ENCODE results near the gene SLC25A39.
A peak's percentile ranks its signal among the peaks of the same experiment; 100 is the strongest.

DNA sequence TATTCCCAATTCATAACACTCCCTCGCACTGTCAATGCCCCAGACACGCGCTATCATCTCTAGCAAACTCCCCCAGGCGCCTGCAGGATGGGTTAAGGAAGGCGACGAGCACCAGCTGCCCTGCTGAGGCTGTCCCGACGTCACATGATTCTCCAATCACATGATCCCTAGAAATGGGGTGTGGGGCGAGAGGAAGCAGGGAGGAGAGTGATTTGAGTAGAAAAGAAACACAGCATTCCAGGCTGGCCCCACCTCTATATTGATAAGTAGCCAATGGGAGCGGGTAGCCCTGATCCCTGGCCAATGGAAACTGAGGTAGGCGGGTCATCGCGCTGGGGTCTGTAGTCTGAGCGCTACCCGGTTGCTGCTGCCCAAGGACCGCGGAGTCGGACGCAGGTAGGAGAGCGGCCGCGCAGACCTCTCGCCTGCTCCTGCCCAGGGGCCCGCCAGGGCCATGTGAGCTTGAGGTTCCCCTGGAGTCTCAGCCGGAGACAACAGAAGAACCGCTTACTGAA lies 20.4 kb upstream of the SLC25A39 start, which contains the start of gene GRN:
- TF ChIP-seq, protein P1, sequence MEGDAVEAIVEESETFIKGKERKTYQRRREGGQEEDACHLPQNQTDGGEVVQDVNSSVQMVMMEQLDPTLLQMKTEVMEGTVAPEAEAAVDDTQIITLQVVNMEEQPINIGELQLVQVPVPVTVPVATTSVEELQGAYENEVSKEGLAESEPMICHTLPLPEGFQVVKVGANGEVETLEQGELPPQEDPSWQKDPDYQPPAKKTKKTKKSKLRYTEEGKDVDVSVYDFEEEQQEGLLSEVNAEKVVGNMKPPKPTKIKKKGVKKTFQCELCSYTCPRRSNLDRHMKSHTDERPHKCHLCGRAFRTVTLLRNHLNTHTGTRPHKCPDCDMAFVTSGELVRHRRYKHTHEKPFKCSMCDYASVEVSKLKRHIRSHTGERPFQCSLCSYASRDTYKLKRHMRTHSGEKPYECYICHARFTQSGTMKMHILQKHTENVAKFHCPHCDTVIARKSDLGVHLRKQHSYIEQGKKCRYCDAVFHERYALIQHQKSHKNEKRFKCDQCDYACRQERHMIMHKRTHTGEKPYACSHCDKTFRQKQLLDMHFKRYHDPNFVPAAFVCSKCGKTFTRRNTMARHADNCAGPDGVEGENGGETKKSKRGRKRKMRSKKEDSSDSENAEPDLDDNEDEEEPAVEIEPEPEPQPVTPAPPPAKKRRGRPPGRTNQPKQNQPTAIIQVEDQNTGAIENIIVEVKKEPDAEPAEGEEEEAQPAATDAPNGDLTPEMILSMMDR (conservative IDR thresholded peaks at IDR 0.05 in 1 of 2, IDR thresholded peaks at IDR 0.05 in 1 of 2; ENCODE audit: low read depth in 1 of 2, low read length in 2 of 2): peak in 1 of 2 donors; percentile 1
- no peak for TF ChIP-seq EZH2 (IDR thresholded peaks at IDR 0.05; ENCODE audit: low read length, missing control alignments)
